Measurements from ENCODE around the gene SLC6A12. TPM values are rescaled to one million over a fixed set of nuclear protein-coding genes. Genes with fewer than 3 reads are reported as not detected.

The SLC6A12 gene
- total RNA-seq, 1 donor from 2014 or later = 0.64 TPM

GRCh38 chr12:144650-145284 lies 69.2 kb downstream of the SLC6A12 start:
- no peak for TF ChIP-seq CTCF (IDR thresholded peaks at IDR 0.05; ENCODE audit: partially characterized antibody, unreplicated experiment)
- H3K27ac Mint-ChIP-seq (ENCODE audit: unreplicated experiment) = peak overlapping the region; percentile 88
- peaks cover 10% of the 10 kb centered on the region for H3K27me3 Mint-ChIP-seq (ENCODE audit: unreplicated experiment)
- peaks cover 6% of the 10 kb centered on the region for H3K9me3 Mint-ChIP-seq (ENCODE audit: unreplicated experiment)
- peaks cover 46% of the 10 kb centered on the region for H3K4me1 Mint-ChIP-seq (ENCODE audit: low read depth, unreplicated experiment)
- DNase-seq = no peak
- H3K4me3 Mint-ChIP-seq (ENCODE audit: unreplicated experiment) = no peak overlapping the region
- H3K36me3 Mint-ChIP-seq (ENCODE audit: unreplicated experiment) = peaks cover 7% of the 10 kb centered on the region

GRCh38 chr12:143964-144649 lies 69.8 kb downstream of the SLC6A12 start:
- TF ChIP-seq CTCF (IDR thresholded peaks at IDR 0.05; ENCODE audit: partially characterized antibody, unreplicated experiment) = no peak
- peaks cover 49% of the 10 kb centered on the region for H3K4me1 Mint-ChIP-seq (ENCODE audit: low read depth, unreplicated experiment)
- no peak for DNase-seq
- H3K9me3 Mint-ChIP-seq (ENCODE audit: unreplicated experiment) = peaks cover 6% of the 10 kb centered on the region
- peak overlapping the region; percentile 43 for H3K4me3 Mint-ChIP-seq (ENCODE audit: unreplicated experiment)
- H3K27ac Mint-ChIP-seq (ENCODE audit: unreplicated experiment) = peak overlapping the region; percentile 88
- peaks cover 10% of the 10 kb centered on the region for H3K27me3 Mint-ChIP-seq (ENCODE audit: unreplicated experiment)
- peaks cover 7% of the 10 kb centered on the region for H3K36me3 Mint-ChIP-seq (ENCODE audit: unreplicated experiment)

- H3K4me1 Mint-ChIP-seq (ENCODE audit: low read depth, unreplicated experiment) = peaks cover 42% of the 10 kb centered on the region
- no peak for TF ChIP-seq CTCF (IDR thresholded peaks at IDR 0.05; ENCODE audit: partially characterized antibody, unreplicated experiment)
- peaks cover 10% of the 10 kb centered on the region for H3K27me3 Mint-ChIP-seq (ENCODE audit: unreplicated experiment)
- H3K27ac Mint-ChIP-seq (ENCODE audit: unreplicated experiment) = no peak overlapping the region
- no peak for DNase-seq
- H3K36me3 Mint-ChIP-seq (ENCODE audit: unreplicated experiment) = peaks cover 7% of the 10 kb centered on the region
- H3K4me3 Mint-ChIP-seq (ENCODE audit: unreplicated experiment) = no peak overlapping the region
- H3K9me3 Mint-ChIP-seq (ENCODE audit: unreplicated experiment) = peaks cover 6% of the 10 kb centered on the region
These were observed 73.8 kb downstream of the SLC6A12 start for GRCh38 chr12:140162-140561.

Other genes with a start within 250 kb of the SLC6A12 start
- gene IQSEC3, start 147.4 kb downstream of the SLC6A12 start, total RNA-seq (ENCODE audit: unreplicated experiment) = 41.4 TPM
- gene SLC6A13, start 48.7 kb upstream of the SLC6A12 start, total RNA-seq (ENCODE audit: unreplicated experiment) = 0.91 TPM
- gene KDM5A, start 175.2 kb upstream of the SLC6A12 start, total RNA-seq (ENCODE audit: unreplicated experiment) = 86.4 TPM
- 17.1 TPM for gene CCDC77, start 187.5 kb upstream of the SLC6A12 start, total RNA-seq (ENCODE audit: unreplicated experiment)
- gene B4GALNT3, start 245.8 kb upstream of the SLC6A12 start, total RNA-seq (ENCODE audit: unreplicated experiment) = 3.3 TPM

Data from glutamatergic neuron (in vitro differentiated cells).